Measurements from ENCODE around the gene ZNF692.
"Not testable (repeated sequence)": the region's sequence is repeated elsewhere in the genome, so short reads cannot be mapped to it uniquely, and the experiment has no call there.

ZNF692 gene

GRCh38 chr1:248848602-248849001, 10.3 kb downstream of the ZNF692 start:
- DNase-seq, result no peak

DNA sequence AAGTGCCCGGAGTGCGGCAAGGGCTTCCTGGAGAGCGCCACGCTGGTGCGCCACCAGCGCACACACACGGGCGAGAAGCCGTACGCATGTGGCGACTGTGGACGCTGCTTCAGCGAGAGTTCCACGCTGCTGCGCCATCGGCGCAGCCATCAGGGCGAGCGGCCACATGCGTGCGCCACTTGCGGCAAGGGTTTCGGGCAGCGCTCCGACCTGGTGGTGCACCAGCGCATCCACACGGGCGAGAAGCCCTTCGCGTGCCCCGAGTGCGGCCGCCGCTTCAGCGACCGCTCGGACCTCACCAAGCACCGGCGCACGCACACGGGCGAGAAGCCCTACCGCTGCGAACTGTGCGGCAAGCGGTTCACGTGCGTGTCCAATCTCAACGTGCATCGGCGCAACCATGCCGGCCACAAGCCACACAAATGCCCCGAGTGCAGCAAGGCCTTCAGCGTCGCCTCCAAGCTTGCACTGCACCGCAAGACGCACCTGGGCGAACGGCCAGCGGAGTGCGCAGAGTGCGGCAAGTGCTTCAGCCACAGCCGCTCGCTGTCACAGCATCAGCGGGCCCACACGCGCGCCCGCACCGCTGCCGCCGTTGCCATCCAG, 10.8 kb downstream of the ZNF692 start:
- DNase-seq, result no peak

GRCh38 chr1:248847181-248847955, 11.5 kb downstream of the ZNF692 start:
- DNase-seq, result no peak

DNA sequence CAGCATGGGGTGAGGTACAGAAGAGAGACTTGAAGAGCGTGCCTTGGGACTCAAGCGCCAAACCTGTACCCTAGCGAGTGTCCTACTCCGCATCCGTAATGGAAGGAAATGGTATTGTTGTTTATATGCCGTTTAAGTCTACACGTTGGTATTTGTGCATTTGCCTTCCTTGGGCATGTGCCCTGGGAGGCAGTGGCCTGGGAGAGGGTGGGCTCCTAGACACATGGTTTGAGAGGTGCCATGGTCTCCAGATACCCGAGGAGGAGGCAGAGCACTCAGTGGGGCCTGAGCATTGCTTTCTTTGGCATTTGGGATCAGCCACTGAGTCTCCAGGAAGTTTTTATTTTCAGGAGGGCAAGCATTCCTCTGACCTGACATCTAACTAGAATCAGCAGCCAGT, 14.4 kb downstream of the ZNF692 start:
- DNase-seq, result no peak

GRCh38 chr1:248843687-248844086, 15.2 kb downstream of the ZNF692 start:
- DNase-seq, result no peak

DNA sequence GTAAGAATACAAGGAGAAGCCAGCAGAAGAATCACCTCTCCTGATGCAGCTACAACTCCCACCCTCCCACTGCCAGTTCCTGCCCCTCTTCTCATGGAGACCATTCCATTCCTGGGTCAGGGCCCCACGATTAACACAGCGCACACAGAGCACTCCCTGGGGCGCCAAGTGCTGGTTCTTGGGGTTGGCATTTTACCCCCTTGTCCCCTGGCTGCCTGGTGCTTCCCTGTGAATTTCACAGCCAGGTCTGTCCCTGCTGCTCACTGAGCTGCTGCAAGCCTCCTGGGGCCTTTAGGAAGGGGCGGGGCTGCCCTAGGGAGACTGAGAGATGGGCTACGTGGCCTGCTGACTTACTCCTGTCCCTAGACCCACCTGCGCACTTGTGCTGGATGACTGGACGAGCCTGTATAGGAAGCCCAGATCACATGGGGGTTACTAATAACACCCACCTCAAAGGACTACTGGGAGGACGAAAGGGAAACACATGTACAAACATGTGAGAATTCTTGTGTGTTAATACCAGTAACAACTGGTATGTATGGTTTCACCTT, 16.0 kb downstream of the ZNF692 start:
- DNase-seq, result no peak

- peak; percentile 58 for DNase-seq
Measured at GRCh38 chr1:248841702-248842395, 17.0 kb downstream of the ZNF692 start.

DNA sequence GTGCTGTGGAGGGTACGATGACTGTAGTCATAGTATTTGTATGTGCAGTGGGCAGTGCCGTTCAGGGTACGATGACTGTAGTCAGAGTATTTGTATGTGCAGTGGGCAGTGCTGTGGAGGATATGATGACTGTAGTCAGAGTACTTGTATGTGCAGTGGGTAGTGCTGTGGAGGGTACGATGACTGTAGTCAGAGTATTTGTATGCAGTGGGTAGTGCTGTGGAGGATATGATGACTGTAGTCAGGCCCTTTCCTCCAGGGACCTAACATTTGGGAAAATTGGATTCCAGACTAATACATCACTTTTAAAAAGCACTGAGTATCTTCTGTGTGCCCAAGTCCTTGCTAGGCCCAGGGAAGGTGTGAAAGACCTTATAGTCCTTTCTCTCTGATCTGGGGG, 17.9 kb downstream of the ZNF692 start:
- DNase-seq, result no peak

GRCh38 chr1:248839168-248839555, 19.7 kb downstream of the ZNF692 start:
- no peak for DNase-seq

GRCh38 chr1:248838357-248839167, 20.3 kb downstream of the ZNF692 start:
- peak; percentile 93 for DNase-seq

GRCh38 chr1:248837781-248838356, 21.0 kb downstream of the ZNF692 start, which contains the start of gene ZNF672:
TSS of gene ZNF672 (plus strand) at chr1:248838224. CDS start at chr1:248847275, 9,051 bp downstream.
- DNase-seq, result peak; percentile 99

DNA sequence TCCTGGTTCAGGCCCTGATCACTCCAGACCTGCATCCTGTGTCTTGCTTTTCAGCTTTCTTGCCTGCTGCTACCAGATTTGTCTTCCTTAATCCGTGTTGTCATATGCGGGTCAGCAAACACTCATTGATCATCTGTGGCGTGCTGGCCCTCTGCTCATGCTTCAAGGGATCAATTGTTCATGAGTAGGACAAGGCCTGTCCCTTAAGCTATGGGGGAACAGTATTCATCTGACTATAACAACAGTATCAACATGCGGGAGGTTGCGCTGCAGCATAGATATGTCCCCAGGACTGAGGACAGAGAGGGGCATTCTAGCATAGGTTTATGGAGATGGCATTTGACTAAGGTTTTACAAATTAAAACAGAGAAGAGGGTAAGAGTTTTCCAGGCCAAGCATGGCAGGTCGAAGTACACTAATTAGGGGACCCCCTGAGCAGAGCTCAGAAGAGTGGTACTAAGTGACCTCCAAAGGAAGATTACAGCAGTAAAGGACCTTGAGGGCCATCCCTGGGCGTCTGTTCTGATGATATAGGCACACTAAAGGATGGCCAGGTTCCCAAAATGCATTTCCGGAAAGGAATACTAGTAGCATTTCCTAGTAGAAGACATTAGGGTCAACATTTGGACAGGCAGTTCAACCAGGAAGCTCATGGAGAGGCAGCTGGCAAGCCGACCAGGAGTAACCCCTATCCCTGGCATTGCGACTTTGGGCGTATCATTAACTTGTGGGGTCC, 21.7 kb downstream of the ZNF692 start:
- DNase-seq, result peak; percentile 11

DNA sequence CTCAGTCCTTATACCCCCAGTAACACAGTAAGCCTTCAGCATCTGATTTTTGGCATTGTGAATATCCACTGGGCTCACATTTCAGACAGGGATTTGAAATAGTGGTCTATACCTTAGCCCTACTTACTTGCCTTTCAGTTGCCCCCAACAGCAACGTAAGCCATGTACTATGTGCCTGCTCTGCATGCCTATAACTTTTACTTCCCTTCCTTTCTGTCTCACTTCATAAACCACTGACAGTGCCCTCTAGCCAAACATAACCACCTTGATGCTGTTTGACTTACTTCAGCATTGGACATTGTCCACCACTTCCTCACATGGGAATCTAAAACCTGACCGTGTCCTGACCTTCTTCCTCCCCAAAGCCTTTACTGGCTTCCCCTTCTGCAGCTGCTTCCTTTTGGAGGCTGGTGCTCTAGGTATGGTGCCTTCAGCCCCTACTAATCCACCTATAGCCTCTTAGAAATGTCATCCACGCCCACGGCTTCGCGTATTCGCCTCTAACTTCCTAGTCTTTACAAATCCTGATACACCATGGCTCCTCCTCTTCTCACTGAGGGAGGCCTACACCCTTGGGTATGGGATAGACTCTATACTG, 24.4 kb downstream of the ZNF692 start:
- peak; percentile 27 for DNase-seq

GRCh38 chr1:248831842-248832241, 27.0 kb downstream of the ZNF692 start:
- DNase-seq, result no peak

GRCh38 chr1:248830718-248831017, 28.2 kb downstream of the ZNF692 start:
- DNase-seq, result not testable (repeated sequence)

DNA sequence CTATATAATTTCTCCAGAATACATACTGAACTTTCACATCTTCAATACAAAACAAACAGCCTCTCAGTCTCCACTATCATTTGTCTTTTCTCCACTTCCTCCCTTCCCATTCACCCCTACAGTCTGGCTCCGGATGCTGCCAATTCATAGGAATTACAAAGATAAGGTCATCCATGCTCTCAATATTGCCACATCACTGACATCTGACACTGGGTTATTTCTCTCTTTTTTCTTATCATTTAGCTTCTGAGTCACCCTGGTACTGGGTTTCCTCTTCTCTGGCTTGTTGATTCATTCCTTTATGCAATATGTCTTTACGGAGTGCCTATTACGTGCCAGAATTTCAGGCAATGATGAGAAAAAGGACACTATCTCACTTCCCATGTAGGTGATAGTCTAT, 30.0 kb downstream of the ZNF692 start:
- peak; percentile 4 for DNase-seq

DNA sequence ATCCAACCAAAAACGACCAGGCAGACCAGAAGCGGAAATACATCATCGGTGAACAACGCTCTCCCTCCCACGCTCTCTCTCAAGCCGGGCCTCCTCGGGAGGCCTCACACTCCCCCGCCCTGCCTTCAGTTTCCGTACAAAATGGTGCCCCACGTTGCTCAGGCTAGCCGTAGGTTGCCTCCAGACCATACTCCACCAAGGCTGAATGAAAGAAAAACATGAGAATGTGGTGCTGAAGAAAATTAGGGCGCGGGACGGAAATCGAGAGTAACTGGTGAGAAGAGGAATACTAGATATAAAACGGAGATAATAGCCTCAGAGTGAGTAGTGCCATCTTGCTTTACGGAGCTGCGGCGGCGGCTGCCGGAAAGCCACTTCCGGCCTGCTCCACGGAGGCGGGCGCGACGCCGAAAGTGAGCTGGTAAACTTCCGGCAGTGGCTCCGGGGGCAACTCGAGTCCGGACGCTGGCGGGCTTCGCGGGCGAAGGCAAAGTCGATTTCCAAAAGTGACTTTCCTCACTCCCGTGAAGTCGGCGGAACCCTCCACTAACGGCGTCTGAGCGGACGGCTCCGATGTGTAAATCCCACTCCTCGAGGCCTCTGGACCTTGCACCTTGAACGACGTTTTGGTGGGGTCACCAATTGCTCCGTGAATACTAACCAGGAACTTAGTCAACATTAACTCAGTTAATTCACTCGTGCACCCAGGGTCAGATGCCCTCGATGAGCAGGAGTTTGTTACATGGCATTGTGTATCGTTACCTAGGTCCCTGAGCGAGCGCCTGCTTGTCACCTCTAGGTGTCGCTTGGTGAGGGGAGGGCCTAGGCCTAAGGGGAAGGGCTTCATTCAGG, 32.8 kb downstream of the ZNF692 start, which contains the start of gene SH3BP5L:
Gene SH3BP5L (minus strand): TSS at position 7 of the 852 bp plus-strand sequence. CDS start 980 bp downstream, outside the sequence.
- peak; percentile 96 for DNase-seq

GRCh38 chr1:248825573-248825908, 33.3 kb downstream of the ZNF692 start:
- no peak for DNase-seq

DNA sequence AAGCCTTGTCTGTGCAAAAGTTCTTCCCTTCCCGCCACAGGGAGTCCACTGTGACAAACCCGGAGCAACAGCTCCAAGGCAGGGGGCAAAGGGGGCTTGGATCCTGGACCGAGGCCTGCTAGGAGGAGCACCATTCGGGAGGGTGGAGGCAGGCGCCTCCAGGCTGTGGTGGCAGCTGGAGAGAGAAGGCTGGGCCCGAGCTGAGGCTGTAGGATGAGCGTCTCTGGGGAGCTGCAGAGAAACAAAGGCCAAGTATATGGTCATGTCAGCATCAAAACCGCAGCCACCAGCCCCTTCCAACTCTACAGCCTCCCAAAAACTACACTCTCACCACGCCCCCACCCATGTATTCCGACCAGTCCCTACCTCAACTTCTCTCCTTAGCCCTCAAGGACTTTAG, 33.7 kb downstream of the ZNF692 start:
- peak; percentile 36 for DNase-seq

GRCh38 chr1:248824701-248825100, 34.2 kb downstream of the ZNF692 start:
- no peak for DNase-seq
